K562 (cell line): ENCODE results near the gene NYNRIN. TPM values are rescaled to one million over a fixed set of nuclear protein-coding genes. Genes with fewer than 3 reads are reported as not detected.

ENCODE experiments used
- ATAC-seq: fragments of 200-7000 bp; cut with Tn5 transposase; 3 replicates; pipeline ENCODE4 v1.9.1; 2020; ENCODE audit warnings: moderate library complexity
- BruUV-seq: library from RNA; stranded (reverse); fragments of 400-500 nt; replicated peaks from 2 replicates; lab custom pipeline; 2021; lab: Mats Ljungman, UMichigan
- CTCF ChIA-PET: fragments of 300-600 bp; formaldehyde crosslinking; extraction: SDS; loops from one replicate; lab custom pipeline; 2021; ENCODE audit warnings: low intra/inter-chr PET ratio; lab: Yijun Ruan, JAX
- POLR2A ChIA-PET: fragments of 300-600, 350-650 bp; sonication (Branson Sonifier 250); formaldehyde crosslinking; extraction: SDS; loops from one replicate; lab custom pipeline; 2021; ENCODE audit warnings: antibody characterized with exemption, inconsistent platforms; lab: Yijun Ruan, JAX
- DNase-seq, 4 experiments: peaks; one replicate each; pipeline versions ENCODE4 v3.0.0 to v3.0.0-alpha.2; 2011 to 2018; ENCODE audit warnings: low spot score in 3 of 4, mixed read lengths in 3 of 4; ENCODE audit errors: extremely low read depth in 1 of 4
- FAIRE-seq: peaks from 2 replicates; lab custom pipeline; 2011; peaks lifted over from hg19 to GRCh38; lab: Jason Lieb, UNC
- H2AFZ ChIP-seq: 2 replicates; pipeline ENCODE4 v1.6.0; 2011; ENCODE audit warnings: low read depth, low read length, control low read depth, inconsistent platforms
- H3K27ac ChIP-seq: fragments of 200-600 bp; 3 replicates; pipeline ENCODE4 v1.8.0; 2011; ENCODE audit warnings: low read depth, mild to moderate bottlenecking, control low read depth, inconsistent platforms, low read length, moderate library complexity, mixed read lengths; ENCODE audit errors: extremely low read depth
- H3K27me3 ChIP-seq, 2 experiments: fragments of 300-600 bp in 1 of 2; 2 replicates in 1 of 2; 3 replicates in 1 of 2; pipeline versions ENCODE4 v1.6.0 to v1.8.0; 2011; ENCODE audit warnings: inconsistent platforms in 2 of 2, low read length in 2 of 2, mild to moderate bottlenecking in 1 of 2, mixed read lengths in 1 of 2, moderate library complexity in 1 of 2; ENCODE audit not compliant: control insufficient read depth in 2 of 2, insufficient read depth in 2 of 2
- H3K36me3 ChIP-seq: fragments of 300-600 bp; 3 replicates; pipeline ENCODE4 v1.8.0; 2011; ENCODE audit warnings: mild to moderate bottlenecking, low read length, inconsistent platforms; ENCODE audit not compliant: control insufficient read depth, insufficient read depth
- H3K4me1 ChIP-seq, 2 experiments: fragments of 200-600 bp in 1 of 2; replicated peaks in 1 of 2; 2 replicates in 1 of 2; 3 replicates in 1 of 2; pipeline versions ENCODE4 v1.5.1 to v1.8.0; 2011; ENCODE audit warnings: inconsistent platforms in 2 of 2, low read length in 2 of 2, mild to moderate bottlenecking in 1 of 2, mixed read lengths in 1 of 2, moderate library complexity in 1 of 2; ENCODE audit not compliant: control insufficient read depth in 2 of 2, insufficient read depth in 2 of 2
- H3K4me2 ChIP-seq: 2 replicates; pipeline ENCODE4 v1.6.1; 2011; ENCODE audit warnings: low read length, control low read depth, inconsistent platforms, mixed read lengths; ENCODE audit not compliant: insufficient read depth
- H3K4me3 ChIP-seq: fragments of 200-600 bp; sonication (generic), shearing (Covaris generic); 2 replicates; pipeline ENCODE4 v1.5.1; 2016; ENCODE audit warnings: control low read depth, inconsistent platforms
- H3K79me2 ChIP-seq: fragments of 200-600 bp; 3 replicates; pipeline ENCODE4 v1.8.0; 2011; ENCODE audit warnings: low read length, inconsistent platforms; ENCODE audit not compliant: control insufficient read depth, insufficient read depth
- H3K9ac ChIP-seq, 2 experiments: 2 replicates each; pipeline versions ENCODE4 v1.6.0 to v1.6.1; 2011; ENCODE audit warnings: low read depth in 2 of 2, low read length in 2 of 2, control low read depth in 1 of 2, inconsistent platforms in 1 of 2, mild to moderate bottlenecking in 1 of 2, mixed read lengths in 1 of 2; ENCODE audit not compliant: insufficient read depth in 1 of 2
- H3K9me1 ChIP-seq: one replicate; pipeline ENCODE4 v1.6.0; 2011; ENCODE audit warnings: inconsistent platforms, mild to moderate bottlenecking, low read length, moderate library complexity; ENCODE audit not compliant: control insufficient read depth, insufficient read depth
- H3K9me3 ChIP-seq: replicated peaks from 2 replicates; pipeline ENCODE4 v1.5.1; 2011; ENCODE audit warnings: low read depth, low read length, inconsistent platforms; ENCODE audit not compliant: control insufficient read depth, insufficient read depth
- H4K20me1 ChIP-seq: replicated peaks from 2 replicates; pipeline ENCODE4 v1.6.1; 2011; ENCODE audit warnings: low read length, inconsistent platforms, mixed read lengths; ENCODE audit not compliant: control insufficient read depth, insufficient read depth
- CC2D1A ChIP-seq: fragments of 450-650 bp; IDR thresholded peaks from 2 replicates; pipeline ENCODE4 v1.6.1; 2017; ENCODE audit warnings: mild to moderate bottlenecking
- CCNT2 ChIP-seq: IDR thresholded peaks from 2 replicates; pipeline ENCODE4 v1.6.1; 2011; ENCODE audit warnings: borderline replicate concordance, low read depth, mild to moderate bottlenecking, moderate library complexity, mixed read lengths, low read length; ENCODE audit not compliant: insufficient read length; ENCODE audit errors: extremely low read depth
- DACH1 ChIP-seq: fragments of 450-650 bp; IDR thresholded peaks from 2 replicates; pipeline ENCODE4 v1.6.1; 2018; ENCODE audit not compliant: partially characterized antibody
- DMBX1 ChIP-seq: fragments of 250-450 bp; sonication (Bioruptor Pico); IDR thresholded peaks from 2 replicates; pipeline ENCODE4 v1.8.0; 2022; ENCODE audit warnings: inconsistent platforms, mild to moderate bottlenecking, moderate library complexity, borderline replicate concordance
- FOXA1 ChIP-seq: fragments of 450-650 bp; IDR thresholded peaks from 2 replicates; pipeline ENCODE4 v1.6.1; 2016; ENCODE audit warnings: mild to moderate bottlenecking, borderline replicate concordance
- HMG20A ChIP-seq: fragments of 450-650 bp; formaldehyde crosslinking; conservative IDR thresholded peaks from 2 replicates; pipeline ENCODE4 v1.4.0; 2020; ENCODE audit warnings: mild to moderate bottlenecking, mixed read lengths
- HOXB6 ChIP-seq: fragments of 250-450 bp; sonication (Bioruptor Pico); IDR thresholded peaks from 2 replicates; pipeline ENCODE4 v1.5.1; 2022; ENCODE audit warnings: mild to moderate bottlenecking, borderline replicate concordance
- KLF13 ChIP-seq: fragments of 450-650 bp; IDR thresholded peaks from 2 replicates; pipeline ENCODE4 v1.6.1; 2016; ENCODE audit warnings: missing genetic modification characterization, low read depth, mild to moderate bottlenecking, missing compliant biosample characterization, moderate library complexity, borderline replicate concordance
- PHB ChIP-seq: fragments of 250-450 bp; sonication (Bioruptor Pico); IDR thresholded peaks from 2 replicates; pipeline ENCODE4 v1.5.0; 2021
- RBM17 ChIP-seq: fragments of 200-400 bp; formaldehyde crosslinking; IDR thresholded peaks from 2 replicates; pipeline ENCODE4 v1.6.1; 2017; ENCODE audit warnings: low read depth, mild to moderate bottlenecking, low read length, borderline replicate concordance
- TCFL5 ChIP-seq: fragments of 250-450 bp; sonication (Bioruptor Pico); conservative IDR thresholded peaks from 2 replicates; pipeline ENCODE4 v1.6.1; 2021; ENCODE audit warnings: mild to moderate bottlenecking, moderate library complexity, matching md5 sums
- THRAP3 ChIP-seq: fragments of 450-650 bp; IDR thresholded peaks from 2 replicates; pipeline ENCODE4 v1.6.1; 2016; ENCODE audit warnings: mild to moderate bottlenecking, inconsistent platforms, borderline replicate concordance
- ZNF146 ChIP-seq: IDR thresholded peaks from one replicate; pipeline ENCODE4 v1.6.1; 2018; ENCODE audit warnings: missing compliant biosample characterization; ENCODE audit not compliant: unreplicated experiment
- ZNF212 ChIP-seq: fragments of 450-650 bp; formaldehyde crosslinking; IDR thresholded peaks from 2 replicates; pipeline ENCODE4 v1.4.0; 2020; ENCODE audit warnings: mild to moderate bottlenecking
- ZNF24 ChIP-seq: fragments of 450-650 bp; IDR thresholded peaks from 2 replicates; pipeline ENCODE4 v1.6.1; 2016
- ZNF583 ChIP-seq: fragments of 250-450 bp; sonication (Bioruptor Pico); IDR thresholded peaks from 2 replicates; pipeline ENCODE4 v1.4.0; 2020
- WGBS: fragments of 100-300 bp; shearing (Covaris generic); methylation state at CpG from one replicate; pipeline ENCODE4 v1.1.6; 2016; ENCODE audit warnings: low coverage, mixed read lengths; ENCODE audit not compliant: insufficient coverage; ENCODE audit errors: missing lambda C conversion rate; 5-methylcytosine and 5-hydroxymethylcytosine counted together
- in situ Hi-C: fragments of 300-500 bp; cut with MboI; formaldehyde crosslinking; loops from 4 replicates; pipeline ENCODE4 v1.15.0; 2018; ENCODE audit warnings: inconsistent platforms, mixed read lengths
- intact Hi-C: fragments of 100-400 bp; cut with micrococcal nuclease; formaldehyde crosslinking; loops from 2 replicates; pipeline ENCODE4 v1.14.2; 2022
- polyA plus RNA-seq, 8 experiments: library from polyadenylated mRNA; depleted of rRNA in 4 of 8; stranded (reverse) in 5 of 8; unstranded in 3 of 8; fragments of >200 nt; fragmentation: Nextera tagmentation in 2 of 8; fragmentation: Illumina TruSeq in 1 of 8; extraction: Ambion mirVana in 2 of 8; extraction: Trizol in 1 of 8; gene quantifications; 2 replicates each; pipeline versions ENCODE4 v1.2.1 to v1.2.3, GENCODE V29; 2011 to 2014; ENCODE audit warnings: inconsistent platforms in 1 of 8, missing spikeins in 1 of 8
- total RNA-seq, 7 experiments: library from RNA; depleted of rRNA in 6 of 7; stranded (reverse); fragments of >200 nt in 6 of 7; fragmentation: Illumina TruSeq in 2 of 7; extraction: Trizol in 2 of 7; gene quantifications; 2 replicates each; pipeline versions ENCODE4 v1.2.1 to v1.2.3, GENCODE V29; 2011 to 2021; ENCODE audit warnings: low replicate concordance in 1 of 7
- TF ChIP-seq, protein P1 (sequence below): fragments of 450-650 bp; conservative IDR thresholded peaks from 2 replicates; pipeline ENCODE4 v1.6.1; 2016; ENCODE audit warnings: missing genetic modification characterization, low read depth, mild to moderate bottlenecking, control low read depth, missing compliant biosample characterization
- TF ChIP-seq, protein P2 (sequence below): fragments of 250-450 bp; sonication (Bioruptor Pico); IDR thresholded peaks from 2 replicates; pipeline ENCODE4 v1.5.0; 2021; ENCODE audit warnings: mild to moderate bottlenecking, moderate library complexity

The NYNRIN gene
- total and polyA plus RNA-seq, 9 of the 15 experiments (the other 6 are each of a cell fraction or from before 2014, with no cell fraction given), result 0.04 to 1.2 (median 0.28) TPM

- TF ChIP-seq, protein P1, sequence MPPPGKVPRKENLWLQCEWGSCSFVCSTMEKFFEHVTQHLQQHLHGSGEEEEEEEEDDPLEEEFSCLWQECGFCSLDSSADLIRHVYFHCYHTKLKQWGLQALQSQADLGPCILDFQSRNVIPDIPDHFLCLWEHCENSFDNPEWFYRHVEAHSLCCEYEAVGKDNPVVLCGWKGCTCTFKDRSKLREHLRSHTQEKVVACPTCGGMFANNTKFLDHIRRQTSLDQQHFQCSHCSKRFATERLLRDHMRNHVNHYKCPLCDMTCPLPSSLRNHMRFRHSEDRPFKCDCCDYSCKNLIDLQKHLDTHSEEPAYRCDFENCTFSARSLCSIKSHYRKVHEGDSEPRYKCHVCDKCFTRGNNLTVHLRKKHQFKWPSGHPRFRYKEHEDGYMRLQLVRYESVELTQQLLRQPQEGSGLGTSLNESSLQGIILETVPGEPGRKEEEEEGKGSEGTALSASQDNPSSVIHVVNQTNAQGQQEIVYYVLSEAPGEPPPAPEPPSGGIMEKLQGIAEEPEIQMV (tag), result no peak
- TF ChIP-seq FOXA1, result no peak
- no peak for TF ChIP-seq RBM17
- no peak for TF ChIP-seq TCFL5 (CRISPR knock-in tag)
Observed at GRCh38 chr14:24355009-24355408, 43.8 kb upstream of the NYNRIN start (continued).

GRCh38 chr14:24356208-24356607, 42.6 kb upstream of the NYNRIN start:
- no peaks in the 10 kb centered on the region; a peak in 1 of 5 replicates for H3K27me3 ChIP-seq
- H3K36me3 ChIP-seq, result no peaks in the 10 kb centered on the region
- H4K20me1 ChIP-seq, result no peaks in the 10 kb centered on the region
- no peak for FAIRE-seq
- BruUV-seq, result no TSS peak
- no peaks in the 10 kb centered on the region; the same call in 1 of the 2 replicates for H3K9me3 ChIP-seq
- peaks cover 0 to 3% of the 10 kb centered on the region in 2 experiments; a peak in 3 of 5 replicates for H3K4me1 ChIP-seq
- no peak overlapping the region for H3K4me2 ChIP-seq
- no peaks in the 10 kb centered on the region for H3K9me1 ChIP-seq
- H2AFZ ChIP-seq, result no peak overlapping the region
- H3K27ac ChIP-seq, result no peak overlapping the region
- intact Hi-C loops, result no loop called here
- DNase-seq, result no peak
- ChIA-PET POLR2A (interaction anchor here (1.2 kb wide), 1 partner anchor 41 kb away, joined by 3 read pairs; no protein-coding TSS in a partner anchor), CTCF (no interaction called here)
- ATAC-seq, result no peak
- no peaks in the 10 kb centered on the region for H3K79me2 ChIP-seq
- H3K4me3 ChIP-seq, result no peak overlapping the region
- in situ Hi-C loops, result no loop called here
- no peak overlapping the region for H3K9ac ChIP-seq
- 22% methylated on average over 3 of the region's 4 CpGs for WGBS
- TF ChIP-seq PHB (CRISPR knock-in tag), result no peak
- TF ChIP-seq CCNT2, result no peak
- no peak for TF ChIP-seq ZNF146
- no peak for TF ChIP-seq THRAP3
- TF ChIP-seq DACH1, result no peak
- TF ChIP-seq ZNF583 (CRISPR knock-in tag), result no peak
- TF ChIP-seq DMBX1 (CRISPR knock-in tag), result no peak
- TF ChIP-seq, protein P2, sequence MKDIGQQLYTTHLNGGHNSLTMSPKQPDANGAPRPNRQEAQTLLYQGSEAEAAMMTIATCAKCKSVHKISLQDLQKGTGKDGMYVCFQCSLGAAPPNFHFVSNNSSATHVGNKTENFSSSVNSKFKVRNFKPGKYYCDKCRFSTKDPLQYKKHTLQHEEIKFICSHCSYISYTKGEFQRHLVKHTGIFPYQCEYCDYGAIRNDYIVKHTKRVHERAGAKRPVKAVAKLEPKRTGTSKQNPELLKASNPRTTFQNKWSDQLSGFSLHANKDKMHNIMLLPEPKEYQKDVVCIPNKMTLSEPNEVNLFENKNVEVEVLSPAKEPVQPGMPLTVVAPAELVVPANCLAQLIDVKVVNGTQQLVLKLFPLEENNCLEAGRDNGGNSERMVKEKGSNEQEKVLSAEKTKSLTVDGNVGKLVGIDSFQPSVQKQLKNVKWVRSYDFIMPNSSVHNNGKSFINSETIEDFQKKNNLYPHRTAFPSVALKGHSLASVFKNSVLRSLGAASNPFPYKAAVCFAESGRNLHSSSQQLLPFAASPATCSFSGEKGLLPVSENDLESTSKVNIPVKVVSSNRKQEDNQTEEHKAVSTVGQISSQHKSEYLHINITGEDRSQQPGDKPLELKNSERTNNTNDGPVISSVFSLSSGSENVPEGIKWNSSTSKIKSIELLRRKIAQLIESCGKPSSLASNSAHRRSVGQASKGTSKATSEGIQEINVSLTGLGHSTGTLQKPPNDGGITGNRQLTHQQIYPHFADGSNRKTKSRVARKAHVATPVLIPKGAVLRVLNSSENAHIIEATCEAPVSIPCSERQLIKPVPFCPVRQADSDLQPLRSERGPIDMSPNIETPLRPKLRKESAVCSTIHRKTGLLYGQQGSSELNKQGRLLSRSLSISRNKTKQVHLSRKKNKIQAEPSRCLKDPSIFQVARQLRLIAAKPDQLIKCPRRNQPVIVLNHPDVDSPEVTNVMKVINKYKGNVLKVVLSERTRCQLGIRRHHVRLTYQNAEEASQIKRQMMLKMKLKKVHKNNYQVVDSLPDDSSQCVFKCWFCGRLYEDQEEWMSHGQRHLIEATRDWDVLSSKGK (CRISPR knock-in tag), result no peak
- no peak for TF ChIP-seq KLF13
- no peak for TF ChIP-seq CC2D1A
- no peak for TF ChIP-seq HMG20A (CRISPR knock-in tag)
- TF ChIP-seq ZNF24, result no peak
- no peak for TF ChIP-seq HOXB6 (CRISPR knock-in tag)
- no peak for TF ChIP-seq ZNF212 (CRISPR knock-in tag)
